Amniotic stem cell (primary cell): ENCODE data around the gene ZC3H12C.

Experiments used
- DNase-seq: peaks from one replicate; lab custom pipeline; 2025; lab: John Stamatoyannopoulos, UW

Gene ZC3H12C

DNA sequence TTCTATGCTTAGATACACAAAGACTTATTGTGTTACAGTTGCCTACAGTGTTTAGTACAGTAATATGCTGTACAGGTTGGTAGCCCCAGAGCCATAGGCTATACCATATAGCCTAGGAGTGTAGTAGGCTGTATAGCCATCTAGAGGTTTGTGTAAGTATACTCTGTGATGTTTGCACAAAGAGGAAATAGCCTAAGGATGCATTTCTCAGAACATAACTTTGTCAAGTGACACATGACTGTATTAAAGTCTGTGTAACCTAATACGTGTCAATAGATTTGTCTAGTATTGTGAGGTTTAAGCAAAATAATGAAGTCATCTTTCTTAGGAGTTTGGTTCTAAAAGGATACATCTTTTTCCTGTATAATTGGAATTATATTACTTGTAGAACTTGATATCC is 5.5 kb downstream of the ZC3H12C start:
- DNase-seq = no peak

DNA sequence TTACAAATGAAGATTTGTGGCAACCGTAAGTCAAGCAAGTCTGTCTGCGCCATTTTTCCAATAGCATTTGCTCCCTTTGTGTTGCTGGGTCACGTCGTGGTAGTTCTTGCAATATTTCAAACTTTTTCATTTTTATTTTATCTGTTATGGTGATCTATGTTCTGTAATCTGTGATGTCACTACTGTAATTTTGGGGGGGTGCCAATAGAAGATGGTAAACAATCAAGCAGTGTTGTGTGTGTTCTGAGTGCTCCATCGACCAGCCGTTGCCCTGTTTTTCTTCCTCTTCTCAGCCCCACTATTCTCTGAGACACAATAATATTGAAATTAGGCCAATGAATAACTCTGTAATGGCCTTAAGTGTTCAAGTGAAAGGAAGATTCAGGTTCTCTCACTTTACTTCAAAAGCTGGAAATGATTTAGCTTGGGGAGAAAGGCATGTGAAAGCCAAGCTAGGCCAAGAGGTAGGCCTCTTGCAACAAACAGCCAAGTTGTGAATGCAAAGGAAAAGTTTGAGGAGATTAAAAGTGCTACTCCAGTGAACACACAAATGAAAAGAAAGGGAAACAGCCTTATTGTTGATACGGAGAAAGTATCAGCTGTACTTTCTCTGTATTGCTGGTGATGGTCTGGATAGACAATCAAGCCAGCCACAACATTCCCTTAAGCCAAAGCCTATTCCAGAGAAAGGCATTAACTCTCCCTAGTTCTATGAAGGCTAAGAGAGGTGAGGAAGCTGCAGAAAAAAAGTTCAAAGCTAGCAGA is 7.5 kb downstream of the ZC3H12C start:
- no peak for DNase-seq

DNA sequence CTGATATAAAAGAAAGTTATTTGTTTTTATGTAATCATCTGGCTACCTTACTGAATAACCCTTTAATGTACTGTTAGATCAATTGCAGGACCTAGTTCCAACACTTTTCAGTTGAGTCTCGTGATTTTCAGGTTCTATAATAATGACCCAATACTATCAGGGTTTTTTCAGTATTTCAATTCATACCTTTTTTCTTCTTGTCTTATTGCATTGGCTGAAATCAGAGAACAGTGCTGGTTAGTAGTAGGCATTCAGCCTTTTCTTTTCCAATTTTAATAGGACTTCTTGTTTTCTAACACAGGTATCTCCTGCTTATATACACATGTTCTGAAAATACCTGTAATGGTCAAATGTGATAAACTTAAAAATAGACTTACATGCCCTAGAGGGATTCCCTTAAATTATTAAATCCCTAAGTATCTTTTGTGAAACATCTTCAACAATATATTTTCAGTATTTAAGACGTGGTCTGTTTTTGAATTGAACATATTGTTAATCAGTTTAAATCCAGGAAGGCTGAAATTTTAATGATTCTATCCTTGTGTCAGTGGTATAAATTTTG is 13.6 kb downstream of the ZC3H12C start:
- DNase-seq = no peak

DNA sequence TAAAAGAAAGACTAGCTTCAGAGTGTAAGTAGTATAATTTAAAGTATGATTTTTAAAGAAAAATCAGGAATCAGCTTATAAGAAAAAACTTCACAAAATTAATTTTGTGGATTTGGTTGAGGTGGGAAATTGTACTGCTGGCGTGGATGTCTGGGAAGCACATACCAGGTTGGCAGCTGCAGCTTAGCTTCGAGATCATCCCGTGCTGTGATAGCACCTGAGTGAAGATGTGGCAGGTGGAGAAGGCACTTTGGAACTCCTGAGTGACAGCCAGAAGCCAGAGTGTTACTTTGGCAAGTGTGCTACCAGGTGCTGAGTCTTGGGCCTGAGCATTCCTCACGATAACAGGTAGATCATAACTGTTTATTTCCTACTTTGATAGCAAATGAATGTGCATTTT is 17.7 kb downstream of the ZC3H12C start:
- DNase-seq = no peak

DNA sequence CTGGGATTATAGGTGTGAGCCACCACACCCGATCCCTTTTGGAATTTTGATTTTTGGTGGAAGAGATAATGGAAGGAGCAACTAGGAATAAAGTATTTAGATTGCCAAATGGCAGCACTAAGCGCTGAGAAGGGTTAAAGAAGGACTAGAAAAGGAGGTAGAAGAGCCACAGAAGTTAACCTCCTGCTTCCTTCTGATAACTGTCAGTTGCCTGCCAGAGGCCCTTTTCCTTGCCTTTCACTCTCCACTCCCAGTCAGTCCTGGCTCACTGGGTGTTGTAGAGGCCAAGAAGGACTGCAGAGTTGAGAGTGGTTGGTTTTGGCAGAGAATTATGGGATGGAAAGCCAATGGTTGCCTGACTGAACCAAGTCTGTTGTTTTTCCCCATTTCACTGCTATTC is 19.3 kb downstream of the ZC3H12C start:
- no peak for DNase-seq

DNA sequence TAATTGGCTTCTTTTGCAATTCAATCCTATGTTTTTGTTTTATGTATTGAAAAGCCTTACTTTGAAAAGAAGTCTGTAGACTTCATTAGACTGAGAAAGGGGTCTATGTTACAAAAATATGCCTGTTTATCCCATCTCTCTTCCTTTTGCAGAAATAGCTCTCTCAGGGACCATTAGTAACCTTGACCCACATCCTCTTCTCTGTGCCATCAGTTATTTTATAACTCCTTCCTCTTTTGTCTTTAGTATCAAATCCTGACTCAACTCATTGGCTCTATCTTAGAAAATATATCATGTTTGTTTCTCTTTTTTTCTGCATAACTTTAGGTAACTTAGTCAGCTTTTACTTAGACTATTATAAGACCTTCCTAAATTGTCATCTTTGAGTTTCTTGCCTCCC is 20.3 kb downstream of the ZC3H12C start:
- no peak for DNase-seq

DNA sequence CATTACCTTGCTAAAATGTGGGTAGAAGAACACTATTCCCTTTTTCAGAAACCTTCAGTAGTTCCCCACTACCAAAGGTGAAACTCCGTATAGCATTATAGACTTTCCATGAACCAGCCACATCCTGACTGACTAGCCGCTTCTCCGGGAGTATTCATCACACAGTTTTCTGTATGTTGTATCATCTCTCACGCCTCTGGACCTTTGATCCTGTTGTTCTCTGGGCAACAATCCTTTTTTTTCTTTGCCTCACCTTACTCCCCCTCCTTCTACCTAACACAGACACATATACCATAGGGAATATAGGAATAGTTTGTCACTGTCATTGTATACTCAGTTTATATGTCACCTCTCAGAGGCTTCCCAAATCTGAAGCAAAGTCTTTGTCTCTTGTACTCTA is 20.8 kb downstream of the ZC3H12C start:
- DNase-seq = no peak

DNA sequence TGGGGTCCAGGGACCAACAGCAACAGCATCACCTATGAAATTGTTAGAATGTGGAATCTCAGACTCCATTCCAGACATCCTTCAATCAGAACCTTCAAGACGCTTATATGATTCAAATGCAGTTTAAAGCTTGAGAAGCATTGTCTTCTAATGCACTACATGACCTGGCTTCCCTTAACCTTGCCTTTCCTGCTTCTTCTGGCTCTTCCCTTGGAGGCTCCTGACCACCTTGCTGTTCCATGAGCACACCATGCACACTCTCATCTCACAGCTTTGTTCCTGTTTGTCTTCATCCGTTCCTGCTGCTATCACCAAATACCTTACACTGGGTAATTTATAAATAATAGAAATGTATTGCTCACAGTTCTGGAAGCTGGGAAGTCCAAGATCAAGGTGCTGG is 26.1 kb downstream of the ZC3H12C start:
- DNase-seq = no peak

DNA sequence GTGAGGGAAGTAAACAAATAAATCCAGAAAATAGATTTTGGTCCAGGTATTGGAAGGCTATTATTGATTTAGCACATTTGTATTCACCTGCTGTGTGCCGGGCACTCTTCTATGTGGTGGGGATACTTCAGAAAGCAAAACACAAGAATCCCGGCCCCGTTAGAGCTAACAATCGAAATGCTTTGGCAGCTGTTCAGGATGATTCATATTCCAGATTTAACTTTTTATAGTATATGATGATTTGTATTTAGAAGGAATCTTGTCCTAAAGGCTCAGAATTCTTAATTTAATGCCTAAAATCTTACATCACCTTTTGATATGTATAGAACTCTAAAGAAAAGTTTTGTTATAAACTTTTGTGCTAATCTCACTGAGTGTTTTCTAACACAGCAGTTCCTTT is 28.0 kb downstream of the ZC3H12C start:
- peak; percentile 12 for DNase-seq

DNA sequence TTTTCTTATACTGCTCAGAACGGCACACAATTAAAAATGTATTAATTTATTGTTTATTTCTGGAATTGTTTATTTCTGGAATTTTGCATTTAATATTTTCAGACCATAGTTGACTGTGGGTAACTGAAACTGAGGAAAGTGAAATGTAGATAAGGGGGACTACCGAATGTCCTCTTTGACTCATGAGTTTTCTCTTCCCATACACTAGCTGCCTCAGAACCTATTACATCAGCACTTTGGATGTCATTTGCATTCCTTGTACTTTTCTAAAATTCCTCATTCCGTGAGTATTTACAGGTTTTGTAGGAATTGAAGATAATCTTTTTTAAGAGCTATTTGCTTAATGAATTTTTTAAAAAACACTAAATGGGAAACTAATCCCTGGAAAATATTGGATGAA is 29.8 kb downstream of the ZC3H12C start:
- DNase-seq = peak; percentile 21

DNA sequence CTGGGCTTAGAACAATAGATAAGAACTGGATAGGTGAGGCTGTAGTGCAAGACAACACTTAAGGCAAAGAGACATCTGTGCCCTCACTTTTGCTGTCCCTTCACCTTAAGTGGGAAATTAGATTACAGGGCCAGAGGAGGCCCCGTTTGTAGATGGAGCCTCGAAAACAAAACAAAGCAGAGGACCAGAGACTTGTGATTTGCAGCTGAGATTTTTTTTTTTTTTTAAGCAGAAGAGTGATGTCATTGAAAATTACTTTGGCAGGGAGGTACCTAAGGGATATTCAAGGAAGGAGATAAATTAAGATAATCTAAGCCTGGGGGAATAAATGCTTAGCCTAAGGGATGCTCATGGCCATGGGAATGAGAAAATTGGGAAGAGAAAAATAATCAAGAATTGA is 31.4 kb downstream of the ZC3H12C start:
- no peak for DNase-seq

DNA sequence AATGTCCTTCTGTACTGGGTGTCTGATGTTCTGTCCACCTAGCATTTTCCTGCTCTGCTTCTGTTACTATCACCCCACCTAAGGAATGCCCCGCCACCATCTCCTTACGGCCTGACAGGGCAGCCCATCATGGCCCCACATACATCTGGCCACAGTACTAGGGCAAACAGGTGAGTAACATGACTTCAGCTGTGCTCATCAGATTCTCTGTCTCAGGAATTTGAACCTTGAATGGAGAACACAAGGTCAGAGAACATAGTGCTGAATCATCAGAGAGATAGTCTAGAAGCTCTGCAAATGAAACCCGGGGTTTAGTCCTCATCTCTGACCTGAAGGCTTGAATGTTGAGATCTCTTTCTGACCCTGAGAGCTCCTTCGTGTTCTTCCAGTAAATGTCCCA is 32.4 kb downstream of the ZC3H12C start:
- DNase-seq = no peak

DNA sequence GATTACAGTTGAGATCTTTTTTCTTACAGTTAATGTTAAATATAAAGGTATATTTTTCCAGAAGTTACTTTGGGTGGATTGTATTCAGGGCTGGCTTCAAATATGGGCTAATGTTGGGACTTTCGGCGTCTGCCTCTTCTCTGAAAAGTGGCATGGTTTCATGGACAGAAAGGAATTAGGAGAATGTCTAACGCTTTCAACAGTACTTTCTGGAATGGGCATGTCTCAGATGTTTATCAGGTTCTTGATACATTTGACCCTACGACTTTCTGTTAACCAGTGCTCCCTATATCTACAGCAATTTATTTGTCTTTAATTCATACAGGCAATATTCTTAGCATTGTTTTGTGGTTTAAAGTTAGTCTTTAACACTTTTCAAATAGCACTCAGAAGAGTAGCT is 33.7 kb downstream of the ZC3H12C start:
- no peak for DNase-seq

DNA sequence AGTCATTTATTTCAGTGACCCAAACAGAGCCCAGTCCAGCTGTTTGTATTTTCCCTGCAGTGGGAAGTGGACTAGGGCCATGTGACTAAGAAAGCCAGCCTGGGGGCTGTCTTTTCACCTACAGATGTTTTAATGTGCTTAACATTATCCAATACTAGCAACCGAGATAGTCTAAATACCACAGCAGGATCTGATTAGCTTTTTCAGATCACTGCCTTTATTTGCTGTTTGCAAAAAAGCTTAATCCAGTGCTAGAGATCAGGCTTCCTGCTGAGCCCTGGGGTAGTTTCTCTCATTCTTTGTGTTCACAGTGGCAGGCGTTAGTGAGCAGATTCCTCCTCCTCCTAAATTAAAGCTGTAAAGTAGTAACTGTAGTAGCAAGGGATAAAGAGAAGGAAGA is 35.0 kb downstream of the ZC3H12C start:
- no peak for DNase-seq

DNA sequence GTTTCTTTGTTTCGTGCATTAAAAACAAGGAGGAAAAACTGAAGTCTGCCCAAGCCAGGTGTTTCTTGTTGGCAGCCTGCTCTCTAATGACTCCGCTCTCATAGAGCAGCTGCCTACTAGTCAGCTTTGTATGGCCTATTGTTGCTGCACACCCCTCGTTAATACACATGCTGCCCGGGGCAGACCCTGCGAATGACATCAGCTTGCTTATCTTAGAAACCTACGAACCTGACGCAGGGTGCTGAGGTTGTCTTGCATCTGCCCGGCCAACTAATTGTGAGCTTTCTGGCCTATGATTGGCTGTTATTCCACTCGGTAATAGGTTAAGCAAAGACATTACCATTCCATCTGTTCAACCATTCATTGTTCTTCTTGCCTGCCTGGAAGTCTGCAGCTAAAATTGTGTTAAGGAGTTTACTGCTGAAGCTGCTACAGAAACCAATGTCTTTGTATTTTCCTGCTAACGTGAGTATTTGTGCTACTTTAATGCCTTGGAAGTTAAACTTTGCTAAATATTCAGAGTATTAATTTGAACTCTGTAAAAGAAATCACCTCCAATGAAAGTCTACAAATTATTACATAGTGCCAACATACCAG is 37.5 kb downstream of the ZC3H12C start:
- no peak for DNase-seq

DNA sequence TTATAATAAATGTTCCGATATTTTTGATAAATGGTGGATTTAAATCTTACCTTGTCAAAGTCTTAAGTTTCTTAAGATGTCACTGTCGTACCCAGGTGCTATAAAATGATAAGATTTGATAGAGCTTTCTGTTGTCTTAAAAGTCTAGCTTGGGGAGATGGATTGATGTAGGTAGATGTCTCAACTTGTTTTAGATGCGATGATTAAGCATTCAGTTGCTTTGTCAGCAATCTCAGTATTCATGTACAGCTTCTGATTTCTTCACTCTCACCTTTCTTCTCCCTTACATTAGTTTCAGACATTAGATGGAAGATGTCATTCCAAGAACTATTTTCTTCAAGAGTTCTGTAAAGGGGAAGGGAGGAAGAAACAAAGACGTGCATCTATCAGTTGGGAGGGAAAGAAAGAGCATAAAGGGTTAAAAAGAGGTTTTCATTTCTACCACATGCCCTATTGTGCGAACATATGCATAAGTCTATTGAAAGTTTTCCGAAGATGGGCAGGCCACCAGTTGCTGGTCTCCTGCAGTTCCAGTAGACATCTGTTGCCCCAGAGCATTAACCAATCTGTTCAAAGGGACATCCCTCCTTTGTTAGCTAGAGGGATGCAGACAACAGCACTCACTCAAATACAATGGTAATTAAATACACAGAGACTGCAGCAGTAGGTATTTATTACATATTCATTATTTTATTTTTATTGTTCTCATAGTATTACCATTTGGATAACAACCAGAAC is 38.4 kb downstream of the ZC3H12C start:
- DNase-seq = no peak

DNA sequence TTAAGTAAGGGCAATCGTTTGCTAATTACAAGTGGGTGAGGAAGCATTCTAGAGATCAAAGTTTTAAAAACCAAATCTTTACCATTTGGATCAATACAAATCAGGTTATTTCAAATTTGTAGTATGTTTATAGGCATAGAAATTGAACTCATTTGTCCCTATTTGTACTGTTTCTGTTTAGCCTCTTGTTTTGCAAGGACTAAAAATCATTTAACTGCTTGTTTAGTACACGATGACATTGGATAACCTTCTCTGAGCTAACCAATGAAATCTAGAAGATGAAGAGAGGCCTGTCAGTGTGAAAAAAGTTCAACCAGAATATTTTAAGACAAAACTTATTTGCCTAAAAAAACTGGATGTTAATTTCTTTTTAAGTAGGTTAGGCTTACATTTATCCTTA is 40.0 kb downstream of the ZC3H12C start:
- no peak for DNase-seq

DNA sequence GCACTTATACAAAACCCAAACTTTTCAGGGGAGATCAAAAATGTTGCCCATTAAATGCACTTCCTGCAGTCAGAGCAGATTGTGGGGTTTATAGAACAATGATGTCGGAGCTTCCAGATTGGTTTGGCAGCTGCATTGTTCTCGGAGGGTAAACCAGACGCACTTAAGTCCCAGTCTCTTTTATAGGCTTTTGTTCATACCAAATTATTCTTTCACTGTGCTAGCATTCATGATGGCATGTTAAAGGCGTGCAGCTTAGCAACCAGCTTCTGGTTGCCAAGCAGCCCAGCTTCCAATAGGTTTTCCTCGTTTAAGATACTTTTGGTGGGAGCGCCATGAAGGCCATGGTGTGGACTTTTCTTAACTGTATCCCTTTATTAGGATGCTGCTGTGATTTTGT is 40.9 kb downstream of the ZC3H12C start:
- DNase-seq = no peak

DNA sequence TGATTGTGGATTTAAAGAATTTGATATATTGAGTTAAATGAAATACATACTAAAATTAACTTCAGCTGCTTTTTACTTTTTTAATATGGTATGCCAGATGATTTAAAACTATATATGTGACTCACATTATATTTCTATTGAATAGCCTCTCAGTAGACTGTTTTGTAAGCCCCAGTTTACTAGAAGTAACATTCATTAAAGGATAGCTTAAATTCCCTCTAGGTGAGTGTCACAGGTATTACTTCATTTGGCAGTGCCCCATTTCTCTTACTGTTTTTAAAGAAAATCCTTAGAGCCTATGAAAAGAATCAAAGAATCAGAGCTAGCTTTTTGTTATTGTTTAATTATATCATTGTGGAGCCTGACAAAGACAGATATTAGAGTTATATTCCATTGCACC is 48.6 kb downstream of the ZC3H12C start:
- no peak for DNase-seq

DNA sequence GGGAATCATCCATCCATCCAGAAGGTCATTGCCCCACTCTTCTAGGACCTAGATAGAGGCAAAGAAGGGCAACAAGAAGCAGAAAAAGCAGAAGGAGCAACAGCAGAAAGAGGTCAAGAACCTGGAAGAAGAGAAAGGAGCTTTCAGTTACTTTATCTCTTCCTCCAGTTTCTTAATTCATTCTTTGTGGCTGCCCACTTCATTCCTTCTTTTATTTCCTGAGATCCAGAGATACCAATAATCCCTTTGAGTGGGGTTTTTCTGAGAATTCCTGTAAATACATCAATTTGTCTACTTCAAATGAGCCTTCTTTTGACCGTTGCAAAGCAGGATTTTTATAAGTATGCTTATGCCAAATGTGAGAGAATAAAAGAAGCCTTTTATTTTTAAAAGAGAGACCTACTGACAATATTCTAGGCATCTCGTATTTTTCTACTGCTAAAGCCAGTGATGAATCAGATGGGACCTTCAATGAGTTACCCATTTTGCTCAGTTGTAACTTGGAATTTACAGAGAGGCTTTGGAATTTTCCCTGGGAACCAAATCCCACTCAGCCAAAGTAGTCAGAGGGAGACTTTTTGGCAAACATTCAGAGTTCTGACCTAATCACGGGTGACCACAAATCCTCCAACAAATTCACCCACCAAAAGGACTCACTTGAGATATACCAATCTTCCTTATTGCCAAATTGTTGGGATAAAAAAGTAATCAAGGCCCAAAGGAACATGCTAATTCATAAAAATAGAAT is 54.9 kb downstream of the ZC3H12C start:
- no peak for DNase-seq

DNA sequence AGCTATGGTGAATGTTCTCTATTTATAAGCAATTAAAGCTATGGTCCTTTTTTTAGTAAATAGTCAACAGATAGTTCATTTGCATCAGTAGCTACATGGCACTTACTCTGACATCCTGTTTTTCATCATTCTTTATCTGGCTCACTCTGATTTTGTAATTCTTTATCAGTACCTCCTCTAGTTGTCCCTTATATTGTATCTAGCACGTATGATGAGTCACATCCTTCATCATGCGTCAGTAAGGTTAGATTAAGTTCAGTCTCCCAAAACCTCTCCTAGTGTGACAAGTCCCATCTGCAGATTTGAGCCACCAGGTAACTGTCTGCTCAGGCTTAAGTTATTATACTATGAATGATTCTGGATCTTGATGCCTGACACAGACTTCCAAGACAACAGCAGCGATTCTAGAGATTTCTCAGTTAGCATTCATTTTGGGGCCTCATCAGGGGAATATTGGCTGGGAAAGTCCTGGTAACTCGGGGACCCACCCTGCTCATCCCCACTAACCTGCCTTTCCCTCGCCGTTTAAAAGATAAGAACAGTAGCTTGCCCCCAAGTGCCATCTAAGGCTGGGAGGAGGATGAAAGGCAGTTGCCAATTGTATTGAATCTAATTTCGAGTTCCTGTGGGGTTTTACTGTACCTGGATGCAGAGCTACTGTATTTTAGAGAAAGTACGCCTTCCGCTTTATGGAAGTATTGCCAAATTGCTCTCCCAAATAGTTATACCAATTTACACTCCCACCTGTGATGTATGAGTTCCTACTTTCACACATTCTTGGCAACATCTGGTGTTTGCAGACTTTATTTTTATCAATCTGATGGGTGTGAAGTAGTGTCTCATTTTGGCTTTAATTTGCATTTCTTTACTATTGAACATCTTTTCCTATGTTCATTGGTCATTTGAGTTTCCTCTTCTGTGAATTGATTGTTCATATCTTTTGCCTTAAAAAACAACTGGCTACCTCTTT is 55.9 kb downstream of the ZC3H12C start:
- no peak for DNase-seq
